DOHH2 (cell line): ENCODE results near the gene CAPN12.

Experiments used
- H3F3A ChIP-seq: fragments of 200-600 bp; sonication (generic), shearing (Covaris generic); 2 replicates; pipeline ENCODE4 v1.6.0; 2016; ENCODE audit warnings: antibody characterized with exemption, mild to moderate bottlenecking; ENCODE audit not compliant: control insufficient read depth, insufficient read depth
- H3K27ac ChIP-seq: fragments of 200-600 bp; sonication (generic); 2 replicates; pipeline ENCODE4 v1.5.1; 2014; ENCODE audit warnings: low read depth, mild to moderate bottlenecking, low read length, moderate library complexity
- H3K27me3 ChIP-seq: fragments of 200-600 bp; sonication (generic); 2 replicates; pipeline ENCODE4 v1.6.1; 2014; ENCODE audit warnings: mild to moderate bottlenecking, low read length, mixed read lengths; ENCODE audit not compliant: control insufficient read depth
- H3K36me3 ChIP-seq: fragments of 200-600 bp; sonication (generic); 2 replicates; pipeline ENCODE4 v1.6.1; 2014; ENCODE audit warnings: mild to moderate bottlenecking, low read length, moderate library complexity, mixed read lengths; ENCODE audit not compliant: control insufficient read depth
- H3K4me1 ChIP-seq: fragments of 200-600 bp; sonication (generic); 2 replicates; pipeline ENCODE4 v1.6.1; 2014; ENCODE audit warnings: mild to moderate bottlenecking, low read length, mixed read lengths; ENCODE audit not compliant: control insufficient read depth
- H3K4me2 ChIP-seq: fragments of 200-600 bp; sonication (generic); 2 replicates; pipeline ENCODE4 v1.6.0; 2014; ENCODE audit warnings: mild to moderate bottlenecking, low read length, moderate library complexity
- H3K4me3 ChIP-seq: fragments of 200-600 bp; sonication (generic); 2 replicates; pipeline ENCODE4 v1.5.1; 2014; ENCODE audit warnings: mild to moderate bottlenecking, low read length, mixed read lengths
- H3K79me2 ChIP-seq: fragments of 200-600 bp; sonication (generic); 2 replicates; pipeline ENCODE4 v1.6.1; 2014; ENCODE audit warnings: mild to moderate bottlenecking, low read length, mixed read lengths; ENCODE audit not compliant: control insufficient read depth
- H3K9me2 ChIP-seq: fragments of 200-600 bp; sonication (generic); replicated peaks from 2 replicates; pipeline ENCODE4 v1.6.1; 2014; ENCODE audit warnings: mild to moderate bottlenecking, low read length, mixed read lengths; ENCODE audit not compliant: control insufficient read depth
- H3K9me3 ChIP-seq: fragments of 200-600 bp; sonication (generic); 2 replicates; pipeline ENCODE4 v1.6.1; 2014; ENCODE audit warnings: antibody characterized with exemption, low read length, mixed read lengths; ENCODE audit not compliant: control insufficient read depth, insufficient read depth
- H4K20me1 ChIP-seq: fragments of 200-600 bp; sonication (generic); 2 replicates; pipeline ENCODE4 v1.6.0; 2014; ENCODE audit warnings: low read depth, mild to moderate bottlenecking, antibody characterized with exemption, low read length, moderate library complexity; ENCODE audit not compliant: control insufficient read depth, insufficient read depth
- CTCF ChIP-seq: fragments of 200-600 bp; sonication (generic); IDR thresholded peaks from one replicate; pipeline ENCODE4 v1.5.1; 2014; ENCODE audit warnings: antibody characterized with exemption, mild to moderate bottlenecking, low read depth, low read length; ENCODE audit not compliant: poor library complexity, severe bottlenecking
- EZH2phosphoT487 ChIP-seq: fragments of 200-600 bp; sonication (generic); IDR thresholded peaks from 2 replicates; pipeline ENCODE4 v1.6.1; 2017; ENCODE audit warnings: borderline replicate concordance, mild to moderate bottlenecking, antibody characterized with exemption, low read length, moderate library complexity, mixed read lengths

CAPN12 gene

GRCh38 chr19:38713227-38713649, 31.0 kb downstream of the CAPN12 start:
- H3K9me2 ChIP-seq = no peaks in the 10 kb centered on the region
- no peak overlapping the region for H3K4me3 ChIP-seq
- no peaks in the 10 kb centered on the region for H3K27me3 ChIP-seq
- H3K4me1 ChIP-seq = no peaks in the 10 kb centered on the region
- H3K9me3 ChIP-seq = no peaks in the 10 kb centered on the region
- no peaks in the 10 kb centered on the region for H3F3A ChIP-seq
- H3K4me2 ChIP-seq = no peak overlapping the region
- H3K79me2 ChIP-seq = no peaks in the 10 kb centered on the region
- H3K27ac ChIP-seq = no peak overlapping the region
- H4K20me1 ChIP-seq = no peaks in the 10 kb centered on the region
- no peak for TF ChIP-seq EZH2phosphoT487
- no peak for TF ChIP-seq CTCF
- peaks cover 65% of the 10 kb centered on the region for H3K36me3 ChIP-seq

GRCh38 chr19:38712161-38712748, 32.0 kb downstream of the CAPN12 start:
- H3F3A ChIP-seq = no peaks in the 10 kb centered on the region
- peaks cover 67% of the 10 kb centered on the region for H3K36me3 ChIP-seq
- no peaks in the 10 kb centered on the region for H4K20me1 ChIP-seq
- no peak overlapping the region for H3K4me2 ChIP-seq
- H3K9me3 ChIP-seq = no peaks in the 10 kb centered on the region
- H3K79me2 ChIP-seq = no peaks in the 10 kb centered on the region
- H3K4me1 ChIP-seq = no peaks in the 10 kb centered on the region
- H3K9me2 ChIP-seq = no peaks in the 10 kb centered on the region
- H3K27ac ChIP-seq = no peak overlapping the region
- TF ChIP-seq EZH2phosphoT487 (no peak), CTCF (no peak)
- no peaks in the 10 kb centered on the region for H3K27me3 ChIP-seq
- no peak overlapping the region for H3K4me3 ChIP-seq

- H3K36me3 ChIP-seq = peaks cover 67% of the 10 kb centered on the region
- no peaks in the 10 kb centered on the region for H3K27me3 ChIP-seq
- H3K4me2 ChIP-seq = no peak overlapping the region
- no peak overlapping the region for H3K27ac ChIP-seq
- no peaks in the 10 kb centered on the region for H3F3A ChIP-seq
- H3K79me2 ChIP-seq = no peaks in the 10 kb centered on the region
- TF ChIP-seq CTCF (no peak), EZH2phosphoT487 (no peak)
- H4K20me1 ChIP-seq = no peaks in the 10 kb centered on the region
- H3K9me2 ChIP-seq = no peaks in the 10 kb centered on the region
- no peaks in the 10 kb centered on the region for H3K9me3 ChIP-seq
- H3K4me1 ChIP-seq = no peaks in the 10 kb centered on the region
- H3K4me3 ChIP-seq = no peak overlapping the region
These were observed 32.5 kb downstream of the CAPN12 start for GRCh38 chr19:38711726-38712153.
